Spleen (tissue), 7 donors: ENCODE results near the gene TNFSF10.

Source experiments
- POLR2A ChIP-seq, 3 donors: fragments of 450-650 bp; IDR thresholded peaks; one replicate each; pipeline ENCODE4 v1.5.1; 2017; ENCODE audit warnings: antibody characterized with exemption in 3 of 3, mild to moderate bottlenecking in 1 of 3
- POLR2AphosphoS5 ChIP-seq, 3 donors: sonication (generic); formaldehyde crosslinking; IDR thresholded peaks; one replicate each; pipeline ENCODE4 v1.5.1; 2017; ENCODE audit warnings: antibody characterized with exemption in 3 of 3
- TF ChIP-seq, protein P1 (sequence below), 11 experiments: fragments of 200-600 bp in 7 of 11; fragments of 450-650 bp in 4 of 11; sonication (generic) in 4 of 11; IDR thresholded peaks in 8 of 11; conservative IDR thresholded peaks in 3 of 11; 1 replicate in 7 of 11; 2 replicates in 4 of 11; pipeline versions ENCODE4 v1.4.0 to v1.8.0; 2016 to 2021; ENCODE audit warnings: antibody characterized with exemption in 11 of 11, inconsistent platforms in 4 of 11, mild to moderate bottlenecking in 1 of 11
- donor health status: DM: no; HTN: no; CAD: no; lungs with moderate emphysema.
- donor health status: DM: no; HTN: no; CAD: no.
- donor health status: DM: no; HTN: no; CAD: no.

DNA sequence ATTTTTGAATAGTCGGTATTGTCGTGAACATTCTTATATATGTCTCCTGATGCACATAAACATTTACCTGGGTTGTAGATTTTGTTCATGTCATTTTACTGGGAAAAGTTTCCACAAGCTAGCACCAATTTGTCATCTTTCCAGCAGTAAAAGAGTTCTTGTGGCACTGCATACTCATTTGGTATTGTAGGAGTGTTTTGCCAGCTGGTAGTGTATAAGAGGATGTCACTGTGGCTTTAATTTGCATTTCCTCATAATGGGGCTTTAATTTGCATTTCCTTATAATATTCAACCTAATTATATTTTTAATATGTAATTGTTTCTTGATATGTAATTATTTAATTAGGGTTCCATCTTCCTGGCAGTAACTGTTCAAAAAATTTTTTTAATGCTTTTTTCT lies 21.2 kb upstream of the TNFSF10 start:
- TF ChIP-seq, protein P1, sequence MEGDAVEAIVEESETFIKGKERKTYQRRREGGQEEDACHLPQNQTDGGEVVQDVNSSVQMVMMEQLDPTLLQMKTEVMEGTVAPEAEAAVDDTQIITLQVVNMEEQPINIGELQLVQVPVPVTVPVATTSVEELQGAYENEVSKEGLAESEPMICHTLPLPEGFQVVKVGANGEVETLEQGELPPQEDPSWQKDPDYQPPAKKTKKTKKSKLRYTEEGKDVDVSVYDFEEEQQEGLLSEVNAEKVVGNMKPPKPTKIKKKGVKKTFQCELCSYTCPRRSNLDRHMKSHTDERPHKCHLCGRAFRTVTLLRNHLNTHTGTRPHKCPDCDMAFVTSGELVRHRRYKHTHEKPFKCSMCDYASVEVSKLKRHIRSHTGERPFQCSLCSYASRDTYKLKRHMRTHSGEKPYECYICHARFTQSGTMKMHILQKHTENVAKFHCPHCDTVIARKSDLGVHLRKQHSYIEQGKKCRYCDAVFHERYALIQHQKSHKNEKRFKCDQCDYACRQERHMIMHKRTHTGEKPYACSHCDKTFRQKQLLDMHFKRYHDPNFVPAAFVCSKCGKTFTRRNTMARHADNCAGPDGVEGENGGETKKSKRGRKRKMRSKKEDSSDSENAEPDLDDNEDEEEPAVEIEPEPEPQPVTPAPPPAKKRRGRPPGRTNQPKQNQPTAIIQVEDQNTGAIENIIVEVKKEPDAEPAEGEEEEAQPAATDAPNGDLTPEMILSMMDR (IDR thresholded peaks at IDR 0.05 in 8 of 11, conservative IDR thresholded peaks at IDR 0.05 in 3 of 11) = no peak
- TF ChIP-seq POLR2A (IDR thresholded peaks at IDR 0.05) (no peak), POLR2AphosphoS5 (IDR thresholded peaks at IDR 0.05) (no peak)
